ENCODE data around the gene SF3B5.
"Not testable (repeated sequence)": the region's sequence is repeated elsewhere in the genome, so short reads cannot be mapped to it uniquely, and the experiment has no call there.

SF3B5 gene

DNA sequence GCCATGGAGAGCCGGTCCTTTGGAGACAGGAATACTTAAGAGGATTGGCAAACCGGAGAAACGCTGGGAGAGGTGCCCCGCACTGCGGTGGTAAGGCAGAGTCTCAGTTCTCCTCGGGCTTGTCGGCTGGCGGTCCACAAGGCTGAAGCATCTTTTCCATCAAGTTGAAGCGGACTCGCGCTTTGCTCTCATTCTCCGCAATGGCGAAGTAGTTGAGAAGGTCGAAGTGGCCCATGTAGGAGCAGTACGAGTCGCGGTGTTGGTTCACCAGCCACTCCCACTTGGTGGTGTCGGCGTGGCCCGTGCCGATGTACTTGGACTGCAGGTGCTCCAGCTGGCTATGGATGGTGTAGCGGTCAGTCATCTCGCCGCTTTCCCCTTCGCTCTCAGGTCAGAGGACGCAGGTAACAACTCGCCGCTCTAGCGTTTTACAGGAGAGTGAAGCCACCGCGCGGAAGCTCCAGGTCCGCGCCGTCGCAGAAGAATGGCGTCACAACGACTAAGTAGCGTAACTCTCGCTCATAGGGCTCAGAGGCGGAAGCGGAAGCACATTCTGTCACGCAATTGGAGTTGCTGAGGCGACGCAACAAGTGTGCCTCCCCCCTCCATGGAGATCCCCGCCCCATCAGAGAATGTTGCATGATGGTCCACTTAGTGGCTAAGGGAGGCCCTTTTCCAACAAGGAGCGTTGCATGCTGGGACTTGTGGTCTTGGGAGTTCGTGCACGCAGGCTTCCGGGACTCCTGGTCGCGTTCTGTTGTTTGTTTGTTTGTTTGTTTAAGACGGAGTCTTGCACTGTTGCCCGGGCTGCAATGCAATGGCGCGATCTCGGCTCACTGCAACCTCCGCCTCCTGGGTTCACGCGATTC lies at the start of gene SF3B5:
TSS of gene SF3B5 (minus strand) at position 440 of the 869 bp plus-strand sequence. CDS start at position 364, 76 bp downstream.
- DNase-seq (ENCODE audit: low read depth in 2 of 2) = peak; percentile 94 to 98

DNA sequence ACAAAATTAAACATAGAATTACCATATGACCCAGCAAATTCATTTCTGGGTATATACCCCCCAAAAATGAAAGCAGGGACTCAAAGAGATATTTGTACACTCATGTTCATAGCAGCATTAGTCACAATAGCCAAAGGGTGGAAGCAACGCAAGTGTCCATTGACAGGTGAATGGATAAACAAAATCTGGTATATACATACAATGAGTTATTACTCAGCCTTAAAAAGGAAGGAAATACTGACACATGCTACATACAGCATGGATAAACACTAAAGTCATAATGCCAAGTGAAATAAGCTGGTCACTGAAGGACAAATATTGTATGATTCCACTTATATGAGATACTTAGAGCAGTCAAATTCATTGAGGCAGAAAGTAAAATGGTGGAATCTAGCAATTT lies 49.6 kb upstream of the SF3B5 start:
- no peak for DNase-seq (ENCODE audit: low read depth in 2 of 2)

DNA sequence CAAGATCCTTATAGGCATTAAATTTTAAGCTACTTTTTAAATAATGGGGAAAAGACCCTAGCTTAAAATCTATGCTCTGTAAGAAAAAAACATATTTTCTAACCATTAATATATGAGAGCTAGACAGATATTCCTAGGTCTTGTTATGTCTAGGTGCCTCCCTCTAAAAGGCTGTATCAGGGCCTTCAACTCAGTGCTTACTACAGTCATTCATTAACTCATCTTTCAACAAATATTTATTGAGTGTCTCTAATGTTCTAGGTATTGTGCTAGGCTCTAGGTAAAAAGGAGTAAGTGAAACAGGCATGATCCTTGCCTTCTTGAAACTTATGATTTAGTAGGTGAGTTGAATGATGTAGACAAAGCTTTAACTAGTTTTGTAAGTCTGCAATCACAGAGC lies 48.5 kb upstream of the SF3B5 start:
- DNase-seq (ENCODE audit: low read depth in 2 of 2) = no peak

DNA sequence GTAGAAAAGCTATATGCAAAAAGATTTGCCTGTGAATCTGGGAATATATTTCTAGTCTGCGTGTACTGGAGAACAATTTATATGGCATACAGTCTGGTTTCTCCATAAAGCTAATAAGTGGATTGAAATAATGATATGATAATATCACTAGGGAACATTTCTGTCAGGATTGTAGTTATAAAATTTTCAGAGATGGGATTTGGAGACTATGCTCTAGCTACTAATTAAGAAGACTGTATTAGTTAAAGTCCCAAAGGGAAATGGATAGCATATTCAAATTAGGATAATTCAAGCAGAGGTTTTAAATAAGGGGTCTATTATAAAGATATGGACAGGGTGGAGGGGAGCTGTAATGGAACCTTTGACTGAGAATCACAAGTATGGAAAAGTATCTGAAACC lies 47.7 kb upstream of the SF3B5 start:
- no peak for DNase-seq (ENCODE audit: low read depth in 2 of 2)

DNA sequence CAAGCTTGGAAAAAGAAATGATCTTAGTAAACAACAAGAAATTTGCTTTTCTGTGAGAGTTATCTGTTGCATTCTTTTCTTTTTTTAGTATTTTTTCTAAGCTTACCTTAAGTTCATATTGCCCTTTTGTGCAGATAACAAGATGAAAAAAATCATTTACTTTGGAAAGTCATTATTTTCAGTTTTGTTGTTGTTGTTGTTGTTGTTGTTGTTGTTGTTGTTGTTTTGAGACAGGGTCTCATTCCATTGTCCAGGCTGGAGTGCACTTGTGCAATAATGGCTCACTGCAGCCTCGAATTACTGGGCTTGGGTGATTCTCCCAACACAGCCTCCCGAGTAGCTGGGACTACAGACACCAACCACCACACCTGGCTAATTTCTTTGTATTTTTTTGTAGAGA lies 46.1 kb upstream of the SF3B5 start:
- DNase-seq (ENCODE audit: low read depth in 2 of 2) = no peak

DNA sequence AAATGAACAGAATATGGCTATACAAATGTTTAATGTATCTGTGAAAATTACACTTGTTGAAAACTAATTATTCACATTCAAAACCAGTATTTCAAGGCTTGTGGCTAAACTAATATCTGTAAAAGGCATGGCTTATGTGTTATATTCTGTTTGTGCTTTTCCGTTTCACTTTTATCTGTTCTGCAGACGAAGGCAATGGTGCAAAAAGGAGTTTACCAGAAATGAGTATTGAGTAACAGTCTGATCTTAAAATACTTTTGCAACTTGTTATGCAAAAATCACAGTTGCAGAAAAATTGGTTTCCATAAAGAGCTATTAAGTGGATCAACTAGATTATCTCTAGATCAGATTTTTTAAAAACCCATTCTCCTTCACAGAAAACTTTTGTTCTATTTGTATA lies 45.5 kb upstream of the SF3B5 start:
- DNase-seq (ENCODE audit: low read depth in 2 of 2) = no peak

DNA sequence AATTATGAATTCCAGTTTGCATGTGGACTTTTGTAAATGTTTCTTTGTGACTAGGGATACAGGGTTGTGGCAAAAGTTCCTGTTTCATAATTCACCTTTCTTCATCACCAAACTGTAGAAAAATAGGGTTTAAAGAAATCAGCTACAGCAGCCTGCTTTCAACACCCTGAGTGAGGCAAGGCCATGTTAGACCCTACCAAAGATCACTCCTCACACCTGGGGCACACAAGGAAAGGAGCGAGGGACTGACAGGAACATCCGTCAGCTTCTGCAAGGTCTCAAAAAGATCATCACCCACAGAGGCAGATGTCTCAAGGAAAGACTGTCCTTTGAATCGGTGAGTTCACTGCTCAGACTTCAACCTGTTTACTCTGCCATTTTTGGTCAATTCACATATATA lies 44.4 kb upstream of the SF3B5 start:
- no peak for DNase-seq (ENCODE audit: low read depth in 2 of 2)

DNA sequence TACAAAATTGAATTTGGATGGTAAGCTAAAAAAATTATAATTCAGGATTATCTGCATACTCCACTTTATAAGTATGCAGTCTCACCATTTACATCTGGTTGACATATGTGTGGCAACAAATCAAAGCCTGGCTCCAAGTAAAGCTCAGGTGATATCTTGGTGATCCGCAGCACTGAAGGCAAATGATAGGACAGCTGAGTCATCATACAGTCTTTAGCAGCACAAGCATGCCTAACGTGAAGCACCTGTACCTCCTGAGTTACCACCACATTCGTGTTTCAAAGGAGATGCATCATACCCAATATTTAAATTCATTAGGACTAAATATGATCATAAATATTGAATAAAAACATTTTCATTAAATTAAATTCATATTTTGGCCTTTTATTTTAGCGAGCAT lies 43.2 kb upstream of the SF3B5 start:
- DNase-seq (ENCODE audit: low read depth in 2 of 2) = no peak

DNA sequence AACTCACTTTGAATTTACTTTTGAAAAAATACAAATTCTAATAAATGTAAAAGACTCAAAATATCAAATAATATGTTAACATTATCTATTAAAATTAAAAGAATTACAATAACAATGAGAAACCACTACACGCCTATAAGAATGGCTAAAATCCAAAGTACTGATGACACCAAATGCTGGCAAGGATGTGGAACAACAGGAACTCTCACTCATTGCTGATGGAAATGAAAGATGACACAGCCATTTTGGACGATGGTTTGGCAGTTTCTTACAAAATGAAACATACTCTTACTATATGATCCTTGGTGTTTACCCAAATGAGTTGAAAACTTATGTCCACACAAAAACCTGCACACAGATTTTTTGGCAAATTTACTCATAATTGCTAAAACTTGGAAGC lies 39.4 kb upstream of the SF3B5 start:
- DNase-seq (ENCODE audit: low read depth in 2 of 2) = no peak

DNA sequence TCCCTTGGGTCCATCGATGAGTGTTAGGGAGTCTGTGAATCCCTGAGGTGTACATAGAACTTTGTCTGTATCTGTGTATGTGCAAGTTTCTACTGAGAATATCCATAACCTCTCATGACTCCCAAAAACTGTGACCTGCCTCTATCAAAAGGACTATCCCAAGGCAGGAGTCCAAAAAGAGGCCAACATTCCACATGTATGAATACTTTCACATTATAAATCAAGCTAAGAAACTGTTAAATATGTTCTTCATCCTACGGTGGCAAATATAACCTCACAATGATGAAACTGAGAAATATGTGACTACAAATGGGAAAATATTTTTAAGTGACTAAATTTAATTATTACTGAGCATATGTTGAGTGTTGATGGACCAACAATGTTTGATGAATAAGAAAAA lies 38.8 kb upstream of the SF3B5 start:
- DNase-seq (ENCODE audit: low read depth in 2 of 2) = no peak

DNA sequence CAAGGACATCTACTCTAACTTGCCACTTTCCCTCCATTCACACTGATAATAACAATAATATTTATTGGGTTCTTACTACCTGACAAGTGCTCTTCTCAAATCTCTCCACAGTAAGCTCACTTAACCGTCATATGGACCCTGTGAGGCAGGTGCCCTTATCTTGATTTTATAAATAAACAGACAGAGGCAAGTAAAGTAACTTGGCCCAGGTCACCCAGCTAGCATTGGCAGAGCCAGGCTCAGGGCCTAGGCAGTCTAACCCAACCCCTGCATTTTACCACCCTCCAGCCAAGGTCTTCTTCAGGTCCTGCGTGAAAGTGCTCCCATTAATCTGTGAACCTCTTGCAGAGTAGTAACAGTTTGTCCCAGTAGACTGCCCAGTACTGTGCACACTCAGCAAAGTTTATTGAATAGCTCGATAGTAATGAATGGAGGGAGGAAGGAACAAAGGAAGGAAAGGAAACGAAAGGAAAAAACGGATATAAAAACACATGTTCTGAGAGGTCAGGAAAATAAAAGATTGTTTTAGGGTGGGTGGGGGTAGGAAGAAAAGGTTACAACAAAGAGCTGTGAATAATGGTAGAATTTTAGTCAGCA lies 38.0 kb upstream of the SF3B5 start:
- no peak for DNase-seq (ENCODE audit: low read depth in 2 of 2)

DNA sequence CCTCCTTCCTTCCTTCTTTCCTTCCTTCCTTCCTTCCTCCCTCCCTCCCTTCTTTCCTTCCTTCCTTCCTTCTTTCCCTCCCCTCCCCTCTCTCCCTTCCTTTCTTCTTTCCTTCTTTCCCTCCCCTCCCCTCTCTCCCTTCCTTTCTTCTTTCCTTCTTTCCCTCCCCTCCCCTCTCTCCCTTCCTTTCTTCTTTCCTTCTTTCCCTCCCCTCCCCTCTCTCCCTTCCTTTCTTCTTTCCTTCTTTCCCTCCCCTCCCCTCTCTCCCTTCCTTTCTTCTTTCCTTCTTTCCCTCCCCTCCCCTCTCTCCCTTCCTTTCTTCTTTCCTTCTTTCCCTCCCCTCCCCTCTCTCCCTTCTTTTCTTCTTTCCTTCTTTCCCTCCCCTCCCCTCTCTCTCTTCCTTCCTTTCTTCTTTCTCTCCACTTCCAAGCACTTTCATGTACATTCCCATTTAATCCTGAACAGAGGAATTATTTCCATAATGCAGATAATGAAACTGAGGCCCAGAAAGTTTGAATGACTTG lies 36.9 kb upstream of the SF3B5 start:
- not testable (repeated sequence) for DNase-seq (ENCODE audit: low read depth in 2 of 2)

DNA sequence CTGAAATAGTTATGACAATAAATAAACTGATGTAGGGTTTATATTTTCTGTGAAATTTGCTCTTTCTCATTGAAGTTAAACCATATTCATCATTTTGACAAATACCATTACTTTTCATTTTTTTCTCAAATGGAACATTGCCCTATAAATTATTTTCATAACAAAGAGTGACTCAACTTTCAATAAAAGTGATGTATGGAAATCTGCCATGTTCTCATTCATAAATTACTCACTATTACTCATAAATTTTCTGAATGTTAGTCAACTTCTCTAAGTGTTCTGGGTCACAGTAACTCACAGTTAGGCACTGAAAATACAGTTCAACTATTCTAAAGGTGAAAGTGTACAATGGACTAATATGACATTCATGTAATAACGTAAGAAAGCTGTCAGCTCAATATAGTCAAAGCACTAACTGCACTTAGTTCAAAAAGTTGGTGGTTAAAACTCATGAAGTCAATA lies 35.9 kb upstream of the SF3B5 start:
- no peak for DNase-seq (ENCODE audit: low read depth in 2 of 2)

DNA sequence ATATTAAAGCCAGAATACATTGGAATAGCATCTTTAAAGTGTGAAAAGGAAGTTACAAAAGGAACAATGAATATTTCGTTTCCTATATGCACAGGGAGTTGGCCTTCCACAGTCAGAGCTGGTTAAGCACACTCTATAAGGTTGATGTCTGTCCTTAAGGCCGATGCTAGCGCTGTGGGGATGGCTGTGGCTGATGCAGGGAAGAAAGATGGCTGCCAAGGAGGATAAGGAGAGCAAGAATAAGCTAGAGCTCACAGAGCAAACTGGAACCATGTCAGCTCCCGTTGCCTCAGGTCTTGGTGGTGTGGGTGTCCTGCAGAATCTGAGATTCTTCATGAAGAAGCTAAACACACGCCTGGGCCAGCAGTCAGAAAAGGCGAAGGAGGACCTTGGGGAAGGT lies 34.1 kb upstream of the SF3B5 start:
- DNase-seq (ENCODE audit: low read depth in 2 of 2) = no peak

DNA sequence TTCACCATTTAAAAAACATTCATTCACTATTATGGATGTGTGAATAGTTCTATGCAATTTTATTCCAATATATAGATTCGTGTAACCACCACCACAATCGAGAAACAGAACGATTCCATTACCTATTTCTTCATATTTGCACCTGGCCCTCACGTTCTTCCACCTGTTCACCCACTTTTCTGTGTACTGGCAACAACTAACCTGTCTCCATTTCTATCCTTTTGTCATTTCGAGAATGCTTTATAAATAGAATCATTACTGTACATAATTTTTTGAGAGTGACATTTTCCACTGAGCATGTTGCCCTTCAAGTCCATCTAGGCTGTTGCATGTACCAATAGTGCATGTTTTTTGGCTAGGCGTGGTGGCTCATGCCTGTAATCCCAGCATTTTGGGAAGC lies 31.7 kb upstream of the SF3B5 start:
- DNase-seq (ENCODE audit: low read depth in 2 of 2) = no peak

DNA sequence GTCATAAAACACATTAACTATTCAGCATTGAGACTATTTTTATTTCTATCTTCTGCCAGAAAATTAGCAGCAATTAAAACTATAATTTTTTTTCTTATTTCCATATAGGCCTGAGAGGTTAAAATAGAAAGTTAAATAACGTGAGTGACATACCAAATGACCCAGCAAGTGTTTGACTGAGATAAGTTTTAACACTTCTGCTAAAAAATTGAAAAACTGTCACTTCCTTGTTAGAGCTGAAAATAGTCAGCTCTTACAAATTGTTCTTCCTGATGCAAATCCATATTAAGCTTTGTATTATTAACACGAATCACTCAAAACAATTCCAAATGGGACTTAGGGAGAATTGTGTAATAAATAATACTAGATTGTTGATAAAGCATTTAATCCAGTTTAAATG lies 28.5 kb upstream of the SF3B5 start:
- no peak for DNase-seq (ENCODE audit: low read depth in 2 of 2)

DNA sequence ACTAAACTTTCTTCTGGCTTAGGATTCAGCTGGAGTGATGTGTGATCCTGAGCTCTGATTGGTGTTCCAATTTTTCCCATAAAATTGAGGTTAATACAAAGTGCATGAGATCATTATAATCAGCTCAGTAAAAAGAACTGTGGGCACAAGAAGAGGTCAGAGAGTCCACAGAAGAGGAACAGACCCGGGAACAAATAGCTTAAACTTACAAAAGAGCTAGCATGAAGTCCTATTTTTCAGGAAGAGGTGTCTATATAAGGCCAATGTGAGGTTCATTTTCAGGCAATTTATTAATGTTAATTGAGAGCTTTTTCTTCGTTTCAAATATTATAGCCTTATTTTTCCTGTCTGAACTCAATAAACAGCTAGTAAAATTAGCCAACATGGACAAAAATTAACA lies 28.0 kb upstream of the SF3B5 start:
- no peak for DNase-seq (ENCODE audit: low read depth in 2 of 2)

DNA sequence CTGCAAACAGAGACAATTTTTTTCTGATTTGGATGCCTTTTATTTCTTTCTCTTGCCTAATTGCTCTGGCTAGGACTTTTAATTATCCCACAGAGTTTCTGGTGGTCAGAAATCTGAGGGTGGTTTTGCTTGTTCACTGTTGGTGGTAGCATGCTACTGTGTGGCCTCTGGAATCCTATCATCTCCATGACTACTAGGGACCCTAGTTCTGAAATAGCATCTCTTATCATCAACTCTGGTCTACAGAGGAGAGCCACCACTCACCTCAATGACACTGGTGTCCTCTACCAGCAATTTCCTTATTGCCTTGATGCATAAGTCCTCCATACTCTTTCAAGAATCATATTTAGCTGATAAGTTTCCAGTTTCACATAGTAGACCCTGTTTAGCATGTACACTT lies 27.5 kb upstream of the SF3B5 start:
- DNase-seq (ENCODE audit: low read depth in 2 of 2) = no peak

DNA sequence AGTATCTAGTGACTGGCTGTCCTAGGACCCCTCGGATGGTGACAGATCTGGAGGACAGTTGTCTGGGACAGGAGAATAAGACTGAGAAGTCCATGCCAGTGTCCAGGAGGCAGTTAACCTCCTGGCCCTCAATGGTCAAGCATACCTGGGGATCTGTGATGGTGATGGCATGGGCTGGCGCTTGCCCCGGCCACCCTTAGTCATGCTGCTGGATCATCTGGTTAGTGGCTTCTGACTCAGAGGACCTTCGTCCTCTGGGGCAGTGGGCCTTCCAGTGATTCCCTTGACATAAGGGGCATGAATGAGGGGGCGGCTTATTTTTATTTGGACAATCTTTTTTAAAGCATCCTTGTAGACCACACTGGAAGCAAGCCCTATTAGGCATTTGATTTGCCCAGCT lies 24.0 kb upstream of the SF3B5 start:
- DNase-seq (ENCODE audit: low read depth in 2 of 2) = no peak

DNA sequence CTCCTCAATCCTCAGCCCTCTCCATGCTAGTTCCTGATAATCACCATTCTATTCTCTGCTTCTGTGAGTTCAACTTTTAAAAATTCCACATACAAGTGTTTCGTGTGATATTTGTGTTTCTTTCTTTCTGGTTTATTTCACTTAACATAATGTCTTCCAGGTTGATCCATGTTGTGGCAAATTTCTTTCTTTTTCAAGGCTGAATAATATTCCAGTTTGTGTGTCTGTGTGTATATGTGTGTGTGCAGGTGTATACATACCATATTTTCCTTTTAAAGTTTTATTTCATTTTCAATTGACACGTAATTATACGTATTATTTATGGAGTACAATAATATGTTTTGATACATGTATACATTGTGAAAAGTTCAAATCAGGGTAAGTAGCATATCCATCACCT lies 19.8 kb upstream of the SF3B5 start:
- DNase-seq (ENCODE audit: low read depth in 2 of 2) = no peak

DNA sequence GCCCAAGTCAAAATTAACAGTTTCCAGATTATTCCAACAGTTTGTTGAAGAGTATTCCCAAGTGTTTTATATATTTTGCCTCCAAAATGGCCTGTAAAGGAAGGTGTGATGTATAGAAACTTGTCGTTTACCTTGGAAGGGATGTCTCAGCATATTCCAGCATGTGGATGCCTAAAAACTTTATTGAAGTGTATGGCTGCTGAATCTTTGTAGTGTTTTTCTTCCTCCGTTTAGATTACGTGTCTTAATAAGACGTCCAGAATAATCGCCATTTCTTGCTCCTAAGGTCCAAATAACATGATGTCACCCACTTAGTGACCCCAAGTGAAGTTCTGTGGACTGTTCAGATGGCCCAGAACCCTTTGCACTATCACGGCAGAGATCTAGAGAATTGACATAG lies 18.0 kb upstream of the SF3B5 start:
- DNase-seq (ENCODE audit: low read depth in 2 of 2) = no peak

DNA sequence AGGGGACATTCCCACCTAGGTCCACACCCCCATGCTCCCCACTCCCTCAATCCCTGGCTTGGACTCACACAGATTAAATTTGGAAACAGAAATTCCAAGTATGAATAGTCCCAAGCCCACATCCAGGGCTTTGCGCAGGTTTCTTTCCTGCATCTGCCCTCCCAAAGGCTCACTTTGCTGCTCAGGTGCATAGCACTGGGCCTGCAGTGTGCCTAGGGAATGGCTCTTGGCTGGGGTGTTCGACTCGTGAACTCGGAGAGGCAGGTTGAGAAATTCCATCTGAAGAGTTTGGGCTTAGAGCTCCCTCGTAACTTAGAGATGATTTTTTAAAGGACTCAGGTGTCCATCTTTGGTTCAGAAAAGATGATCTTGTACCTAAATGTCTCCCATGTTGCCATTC lies 14.8 kb upstream of the SF3B5 start:
- no peak for DNase-seq (ENCODE audit: low read depth in 2 of 2)

DNA sequence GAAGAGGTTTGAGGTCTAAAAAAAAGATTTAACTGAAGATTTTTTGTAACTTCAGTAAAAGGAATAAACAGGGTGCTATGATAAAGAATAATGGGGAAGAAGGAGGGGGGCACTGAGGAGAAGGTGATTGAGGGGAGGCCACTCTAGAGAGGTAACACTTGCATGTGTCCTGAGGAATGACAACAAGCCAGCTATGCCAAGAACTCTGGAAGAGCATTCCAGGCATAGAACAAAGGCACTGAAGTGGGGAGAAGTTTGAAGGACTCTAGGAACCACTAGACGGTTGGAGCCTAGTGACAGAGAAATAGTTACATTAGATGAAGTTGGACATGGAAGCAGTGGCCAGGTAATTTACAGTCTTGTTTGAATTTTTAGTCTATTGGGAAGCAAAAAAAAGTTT lies 10.8 kb upstream of the SF3B5 start:
- no peak for DNase-seq (ENCODE audit: low read depth in 2 of 2)

Measured in activated CD8-positive, alpha-beta memory T cell treated with anti-CD3 and anti-CD28 coated beads for 4 hours (primary cell).